GM21737 (cell line): ENCODE measurements around the gene NFASC.

Experiments
- ATAC-seq: cut with Tn5 transposase; IDR thresholded peaks from one replicate; pipeline ENCODE4 v1.9.1; 2021; ENCODE audit warnings: mild to moderate bottlenecking, moderate library complexity; ENCODE audit not compliant: unreplicated experiment

Gene NFASC

GRCh38 chr1:204870160-204870912, at the start of gene NFASC:
NFASC (plus strand) TSS chr1:204870862; CDS start chr1:204944316, 73,454 bp downstream.
- no peak for ATAC-seq

- no peak for ATAC-seq
These were observed 49.2 kb upstream of the NFASC start for GRCh38 chr1:204821476-204821875.

- ATAC-seq, result no peak
These were observed 48.7 kb upstream of the NFASC start for GRCh38 chr1:204821924-204822323.

- ATAC-seq, result no peak
These were observed 43.7 kb upstream of the NFASC start for GRCh38 chr1:204826970-204827369.

GRCh38 chr1:204828352-204828850, 42.3 kb upstream of the NFASC start:
- ATAC-seq, result no peak

GRCh38 chr1:204829133-204829825, 41.4 kb upstream of the NFASC start:
- ATAC-seq, result no peak

DNA sequence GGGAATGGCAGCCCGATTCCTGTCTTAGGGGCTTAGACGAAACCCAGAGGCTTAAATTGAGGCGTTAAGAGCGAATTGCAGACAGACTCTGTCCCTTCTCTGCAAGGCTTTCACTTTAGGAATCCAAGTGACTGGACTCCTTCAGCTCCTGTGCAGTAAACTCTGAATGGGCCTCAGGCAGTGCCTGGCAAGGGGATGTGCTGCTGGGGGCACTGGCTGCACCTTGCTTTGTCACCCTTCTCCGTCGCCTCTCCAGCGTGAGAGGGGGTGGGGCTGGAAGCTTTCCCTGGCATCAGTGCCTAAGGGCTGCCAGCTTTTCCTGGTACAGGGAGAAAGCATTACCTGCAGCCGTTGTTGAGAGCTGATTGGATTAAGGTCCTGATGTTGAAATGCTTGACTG, 39.9 kb upstream of the NFASC start:
- no peak for ATAC-seq

- ATAC-seq, result no peak
These were observed 39.5 kb upstream of the NFASC start for GRCh38 chr1:204831186-204831585.

GRCh38 chr1:204834336-204834735, 36.3 kb upstream of the NFASC start:
- ATAC-seq, result no peak

GRCh38 chr1:204834752-204835151, 35.9 kb upstream of the NFASC start:
- no peak for ATAC-seq

DNA sequence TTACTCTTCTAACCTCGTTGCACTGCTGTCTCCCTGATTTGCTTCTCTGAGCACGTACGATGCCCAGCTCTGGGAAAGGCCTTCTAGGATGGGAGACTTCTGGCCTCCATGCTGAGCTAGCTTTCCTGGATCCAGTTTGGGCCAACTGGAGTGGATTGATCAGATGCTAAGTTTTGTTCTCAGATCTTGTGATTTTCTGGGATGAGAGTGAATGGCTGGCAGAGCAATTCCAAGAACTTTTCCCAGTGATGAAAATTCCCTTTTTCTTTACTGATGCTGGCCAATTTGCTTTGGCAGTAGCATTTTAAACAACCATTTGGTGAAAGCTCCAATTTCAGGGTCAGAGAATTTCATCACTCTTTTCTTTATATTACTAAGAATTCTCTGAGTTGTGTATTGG, 34.9 kb upstream of the NFASC start:
- ATAC-seq, result no peak

DNA sequence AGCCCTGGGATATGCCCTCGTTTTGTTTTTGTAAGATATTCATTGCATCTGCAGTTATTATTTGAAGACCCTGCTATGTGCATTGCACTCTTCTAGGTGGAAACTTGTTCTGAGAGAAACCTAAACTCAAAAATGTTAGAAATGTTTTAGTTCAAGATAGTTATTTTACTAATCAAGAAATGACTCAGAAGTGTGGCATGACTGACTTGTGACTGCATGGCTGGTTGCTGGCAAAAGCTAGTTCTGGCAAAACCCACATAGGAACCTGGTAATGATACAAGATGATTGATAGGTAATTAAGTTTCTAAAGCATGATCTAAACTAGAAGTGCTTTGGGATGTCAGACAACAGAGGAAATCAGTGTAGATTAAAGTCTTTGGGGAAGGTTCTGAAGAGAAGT, 33.8 kb upstream of the NFASC start:
- ATAC-seq, result no peak

GRCh38 chr1:204837440-204838084, 33.1 kb upstream of the NFASC start:
- ATAC-seq, result no peak

- no peak for ATAC-seq
These were observed 29.3 kb upstream of the NFASC start for GRCh38 chr1:204841316-204841715.

GRCh38 chr1:204841798-204842197, 28.9 kb upstream of the NFASC start:
- ATAC-seq, result no peak

GRCh38 chr1:204842369-204842768, 28.3 kb upstream of the NFASC start:
- no peak for ATAC-seq

DNA sequence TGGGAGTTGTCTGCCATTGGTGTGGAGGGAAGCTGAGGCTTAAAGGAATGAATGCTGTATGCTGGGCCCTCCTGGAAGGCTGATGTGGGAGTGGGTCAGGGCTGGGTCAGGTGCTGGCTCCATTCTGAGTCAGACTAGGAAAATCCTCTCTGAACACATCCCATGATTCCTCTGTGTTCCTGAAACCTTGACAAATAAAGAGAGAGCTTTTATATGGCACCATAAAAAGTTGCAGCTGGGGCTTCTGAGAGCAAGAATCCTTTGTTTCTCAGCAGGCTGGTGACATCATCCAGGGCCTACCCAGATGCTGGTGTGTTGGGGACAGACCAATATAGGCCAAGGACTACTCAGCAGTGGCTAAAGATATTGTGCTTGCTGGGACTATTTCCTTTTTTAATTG, 27.8 kb upstream of the NFASC start:
- no peak for ATAC-seq

DNA sequence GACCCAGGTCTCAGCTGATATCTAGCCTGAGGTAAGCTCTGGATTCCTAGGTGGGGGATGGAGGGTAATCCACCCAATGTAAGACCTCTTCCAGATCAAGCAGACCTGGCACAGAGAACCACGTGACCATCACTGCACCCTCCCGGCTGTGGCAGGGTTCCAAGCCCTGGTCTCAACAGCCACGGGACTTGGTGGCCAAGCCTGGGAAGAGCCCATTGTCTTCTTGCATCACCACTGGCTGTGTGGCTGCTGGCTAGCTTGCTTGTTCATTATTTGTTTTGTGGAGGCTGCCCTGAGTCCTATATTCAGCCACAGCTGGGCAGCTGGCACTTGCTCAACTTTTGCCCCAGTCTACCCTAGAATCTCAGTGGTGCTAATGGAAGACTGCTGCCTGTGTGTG, 24.1 kb upstream of the NFASC start:
- no peak for ATAC-seq

- no peak for ATAC-seq
These were observed 22.1 kb upstream of the NFASC start for GRCh38 chr1:204848579-204848978.

DNA sequence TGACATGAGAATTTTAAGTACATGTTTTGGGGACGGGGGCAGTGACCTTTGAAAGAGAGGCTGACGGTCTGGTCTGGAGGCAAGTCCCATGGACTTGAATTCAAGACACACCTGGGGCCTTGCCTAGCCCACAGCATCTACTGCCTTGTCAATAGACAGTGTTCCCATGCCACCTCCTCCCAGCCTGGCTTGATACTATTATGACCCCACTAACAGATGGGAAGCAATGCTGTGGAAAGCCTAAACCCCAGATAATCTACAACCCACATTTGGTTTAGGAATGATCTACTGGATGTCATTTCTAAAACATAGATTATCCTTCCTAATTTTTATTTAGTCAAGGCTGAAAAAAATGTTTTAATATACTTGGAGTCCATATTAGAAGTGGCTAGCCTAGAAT, 17.8 kb upstream of the NFASC start:
- ATAC-seq, result no peak

GRCh38 chr1:204853436-204853835, 17.2 kb upstream of the NFASC start:
- ATAC-seq, result no peak

GRCh38 chr1:204854286-204854685, 16.4 kb upstream of the NFASC start:
- no peak for ATAC-seq
